IMR-90 (cell line): ENCODE measurements around the gene MYO9A. TPM values are rescaled to one million over a fixed set of nuclear protein-coding genes. Genes with fewer than 3 reads are reported as not detected.
A peak's percentile ranks its signal among the peaks of the same experiment; 100 is the strongest.

Experiments used
- ATAC-seq: fragments of 200-7000 bp; cut with Tn5 transposase; 2 replicates; pipeline ENCODE4 v1.9.1; 2020; ENCODE audit warnings: low read depth, mild to moderate bottlenecking, moderate library complexity
- BruUV-seq: library from RNA; stranded (reverse); fragments of 400-500 nt; replicated peaks from 2 replicates; lab custom pipeline; 2021; lab: Mats Ljungman, UMichigan
- CTCF ChIA-PET: fragments of 300-600 bp; formaldehyde crosslinking; extraction: SDS; loops from one replicate; lab custom pipeline; 2021; ENCODE audit warnings: antibody characterized with exemption; lab: Yijun Ruan, JAX
- POLR2A ChIA-PET: fragments of 300-600 bp; sonication (Branson Sonifier 250); formaldehyde crosslinking; loops from one replicate; lab custom pipeline; 2022; ENCODE audit warnings: antibody characterized with exemption; ENCODE audit not compliant: unreplicated experiment; lab: Charles Lee
- DNase-seq: peaks from one replicate; pipeline ENCODE4 v3.0.0; 2013
- H2AFZ ChIP-seq: replicated peaks from 2 replicates; pipeline ENCODE3; 2013; ENCODE audit warnings: low read length, mild to moderate bottlenecking; ENCODE audit not compliant: poor library complexity
- H2AK5ac ChIP-seq: 2 replicates; pipeline ENCODE4 v1.6.1; 2013; ENCODE audit warnings: low read depth, low read length, inconsistent platforms
- H2AK9ac ChIP-seq: replicated peaks from 2 replicates; pipeline ENCODE3; 2013; ENCODE audit warnings: mild to moderate bottlenecking, low read depth, low read length, moderate library complexity; ENCODE audit not compliant: poor library complexity
- H2BK120ac ChIP-seq: 2 replicates; pipeline ENCODE4 v1.6.1; 2013; ENCODE audit warnings: low read depth, low read length, inconsistent platforms
- H2BK15ac ChIP-seq: 3 replicates; pipeline ENCODE4 v1.6.1; 2013; ENCODE audit warnings: low read depth, low read length, inconsistent platforms
- H2BK20ac ChIP-seq: 2 replicates; pipeline ENCODE4 v1.6.1; 2013; ENCODE audit warnings: low read depth, mild to moderate bottlenecking, inconsistent platforms, low read length, moderate library complexity
- H2BK5ac ChIP-seq: 2 replicates; pipeline ENCODE4 v1.6.1; 2013; ENCODE audit warnings: mild to moderate bottlenecking, low read depth, low read length, inconsistent platforms; ENCODE audit not compliant: poor library complexity, severe bottlenecking
- H3K14ac ChIP-seq: replicated peaks from 2 replicates; pipeline ENCODE4 v1.6.1; 2013; ENCODE audit warnings: low read depth, low read length, inconsistent platforms
- H3K18ac ChIP-seq: 2 replicates; pipeline ENCODE4 v1.6.1; 2013; ENCODE audit warnings: low read depth, low read length, control low read depth
- H3K23ac ChIP-seq: 2 replicates; pipeline ENCODE4 v1.6.1; 2013; ENCODE audit warnings: low read depth, low read length, inconsistent platforms
- H3K27ac ChIP-seq: 2 replicates; pipeline ENCODE4 v1.5.1; 2013; ENCODE audit warnings: mild to moderate bottlenecking, control low read depth, low read length; ENCODE audit not compliant: insufficient read depth
- H3K27me3 ChIP-seq: 2 replicates; pipeline ENCODE4 v1.6.1; 2013; ENCODE audit warnings: low read length; ENCODE audit not compliant: control insufficient read depth, insufficient read depth
- H3K36me3 ChIP-seq: 2 replicates; pipeline ENCODE4 v1.6.1; 2013; ENCODE audit warnings: low read length, mixed read lengths; ENCODE audit not compliant: control insufficient read depth, insufficient read depth
- H3K4ac ChIP-seq: 2 replicates; pipeline ENCODE4 v1.6.1; 2013; ENCODE audit warnings: low read depth, low read length, inconsistent platforms
- H3K4me1 ChIP-seq: 2 replicates; pipeline ENCODE4 v1.6.1; 2013; ENCODE audit warnings: low read length, mixed read lengths; ENCODE audit not compliant: control insufficient read depth, insufficient read depth
- H3K4me2 ChIP-seq: 2 replicates; pipeline ENCODE4 v1.6.1; 2013; ENCODE audit warnings: low read depth, mild to moderate bottlenecking, control low read depth, low read length, moderate library complexity
- H3K4me3 ChIP-seq: 2 replicates; pipeline ENCODE4 v1.5.1; 2013; ENCODE audit warnings: low read depth, mild to moderate bottlenecking, control low read depth, low read length, moderate library complexity; ENCODE audit not compliant: insufficient read depth
- H3K56ac ChIP-seq: 2 replicates; pipeline ENCODE4 v1.6.1; 2013; ENCODE audit warnings: low read length, inconsistent platforms; ENCODE audit not compliant: insufficient read depth; ENCODE audit errors: extremely low read depth
- H3K79me1 ChIP-seq, 2 experiments: 2 replicates each; pipeline ENCODE4 v1.6.1; 2013; ENCODE audit warnings: low read length in 2 of 2, inconsistent platforms in 1 of 2, low read depth in 1 of 2
- H3K9ac ChIP-seq: 2 replicates; pipeline ENCODE4 v1.6.1; 2013; ENCODE audit warnings: low read depth, low read length, control low read depth
- H3K9me1 ChIP-seq: 2 replicates; pipeline ENCODE4 v1.6.1; 2013; ENCODE audit warnings: low read length, inconsistent platforms; ENCODE audit not compliant: insufficient read depth
- H3K9me3 ChIP-seq: 2 replicates; pipeline ENCODE4 v1.6.1; 2013; ENCODE audit warnings: low read length; ENCODE audit not compliant: control insufficient read depth, insufficient read depth
- H4K20me1 ChIP-seq: 2 replicates; pipeline ENCODE4 v1.6.1; 2013; ENCODE audit warnings: low read length, inconsistent platforms; ENCODE audit not compliant: insufficient read depth
- H4K5ac ChIP-seq: 2 replicates; pipeline ENCODE4 v1.6.1; 2013; ENCODE audit warnings: mild to moderate bottlenecking, low read depth, low read length, control low read depth
- H4K8ac ChIP-seq, 2 experiments: 2 replicates each; pipeline ENCODE4 v1.6.1; 2013; ENCODE audit warnings: low read depth in 2 of 2, low read length in 2 of 2, control low read depth in 1 of 2, inconsistent platforms in 1 of 2
- H4K91ac ChIP-seq: 2 replicates; pipeline ENCODE4 v1.6.1; 2013; ENCODE audit warnings: low read depth, low read length, inconsistent platforms; ENCODE audit not compliant: insufficient read depth
- CHD1 ChIP-seq: IDR thresholded peaks from 2 replicates; pipeline ENCODE4 v1.6.1; 2012; ENCODE audit warnings: low read depth, low read length, improper control_type of control experiment
- FOS ChIP-seq: fragments of 150-350 bp; IDR thresholded peaks from 2 replicates; pipeline ENCODE4 v1.6.1; 2016; ENCODE audit warnings: low read depth, low read length
- MAFK ChIP-seq: IDR thresholded peaks from 2 replicates; pipeline ENCODE4 v1.6.1; 2012; ENCODE audit warnings: low read depth, low read length, improper control_type of control experiment
- POLR2A ChIP-seq: IDR thresholded peaks from 2 replicates; pipeline ENCODE4 v1.6.1; 2012; ENCODE audit warnings: mild to moderate bottlenecking, low read depth, low read length
- dilution Hi-C: fragments of 300-500 bp; cut with HindIII; formaldehyde crosslinking; loops from one replicate; pipeline ENCODE4 v1.14.3; 2018; ENCODE audit warnings: low sequenced_read_pairs; ENCODE audit not compliant: unreplicated experiment
- in situ Hi-C: fragments of 300-500 bp; cut with MboI; formaldehyde crosslinking; loops from 3 replicates; pipeline ENCODE4 v1.14.3; 2019; ENCODE audit warnings: low sequenced_read_pairs, inconsistent platforms, mixed read lengths
- intact Hi-C: fragments of 100-400 bp; cut with micrococcal nuclease; formaldehyde crosslinking; loops from 2 replicates; pipeline ENCODE4 v1.10.0; 2022
- polyA plus RNA-seq, 3 experiments: library from polyadenylated mRNA; depleted of rRNA; stranded (reverse); fragments of >200 nt; gene quantifications; 2 replicates each; pipeline ENCODE4 v1.2.3, GENCODE V29; 2012; ENCODE audit warnings: low replicate concordance in 1 of 3
- total RNA-seq: library from RNA; depleted of rRNA; stranded (reverse); fragments of >200 nt; gene quantifications from 2 replicates; pipeline ENCODE4 v1.2.3, GENCODE V29; 2012

MYO9A gene
- total and polyA plus RNA-seq, 2 of the 4 experiments (the other 2 are of a cell fraction), result 6.0 to 49.5 TPM

DNA sequence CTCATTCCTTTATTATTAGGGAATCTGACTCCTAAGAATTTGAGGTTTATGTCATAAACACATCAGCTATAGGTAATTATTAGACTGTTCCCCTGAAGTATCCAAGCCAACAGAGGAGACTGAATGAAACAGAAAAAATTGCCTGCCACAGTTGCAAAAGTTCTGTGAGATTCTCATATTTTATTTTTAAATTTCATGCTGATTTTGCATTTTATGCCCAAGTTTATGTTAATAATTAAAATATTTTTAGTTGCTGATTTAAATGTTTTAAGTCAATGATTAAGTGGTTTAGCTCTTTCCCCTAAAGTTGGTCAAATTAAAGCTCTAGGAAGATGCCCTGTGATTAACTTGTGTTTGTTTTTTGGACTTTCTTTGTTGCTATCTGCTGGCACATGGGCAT lies 10.4 kb upstream of the MYO9A start:
- BruUV-seq, result no TSS peak
- Histone ChIP-seq H3K14ac (no peak overlapping the region), H4K5ac (no peak overlapping the region), H2BK5ac (no peak overlapping the region), H2AK9ac (no peak overlapping the region), H3K4me2 (no peak overlapping the region), H3K18ac (no peak overlapping the region), H3K4me3 (no peak overlapping the region), H3K27ac (no peak overlapping the region), H3K9ac (no peak overlapping the region), H4K8ac (no peak overlapping the region), H3K79me1 (no peaks in the 10 kb centered on the region; a peak in 1 of 4 replicates), H3K4ac (no peak overlapping the region), H3K56ac (no peak overlapping the region), H3K36me3 (no peaks in the 10 kb centered on the region), H3K27me3 (no peaks in the 10 kb centered on the region), H4K91ac (no peak overlapping the region), H2AK5ac (no peak overlapping the region), H3K9me1 (no peaks in the 10 kb centered on the region), H3K4me1 (no peaks in the 10 kb centered on the region), H4K20me1 (no peaks in the 10 kb centered on the region), H2BK120ac (no peak overlapping the region), H2AFZ (no peak overlapping the region), H2BK20ac (no peak overlapping the region), H3K9me3 (no peaks in the 10 kb centered on the region), H3K23ac (no peak overlapping the region), H2BK15ac (no peak overlapping the region)
- intact Hi-C loops, result no loop called here
- DNase-seq, result no peak
- dilution Hi-C loops, result no loop called here
- POLR2A ChIA-PET, result no interaction called here
- CTCF ChIA-PET, result no interaction called here
- no peak for ATAC-seq
- no peak for TF ChIP-seq CHD1
- no peak for TF ChIP-seq FOS
- TF ChIP-seq POLR2A, result no peak
- peak; percentile 56 for TF ChIP-seq MAFK
- in situ Hi-C loops, result no loop called here
